ENCODE results near the gene CA10.

The CA10 gene

GRCh38 chr17:51794466-51794865 lies 364.0 kb downstream of the CA10 start:
- Histone ChIP-seq H3K27ac (ENCODE audit: low read length) (no peak overlapping the region), H3K4me1 (ENCODE audit: insufficient read depth, low read length) (no peaks in the 10 kb centered on the region), H3K4me3 (ENCODE audit: low read length) (no peak overlapping the region), H3K9ac (ENCODE audit: low read depth, low read length) (no peak overlapping the region), H3K36me3 (ENCODE audit: insufficient read depth, low read depth, low read length) (no peaks in the 10 kb centered on the region), H3K9me3 (ENCODE audit: insufficient read depth, low read depth, low read length) (no peaks in the 10 kb centered on the region), H3K27me3 (ENCODE audit: insufficient read depth, low read length) (no peaks in the 10 kb centered on the region)

DNA sequence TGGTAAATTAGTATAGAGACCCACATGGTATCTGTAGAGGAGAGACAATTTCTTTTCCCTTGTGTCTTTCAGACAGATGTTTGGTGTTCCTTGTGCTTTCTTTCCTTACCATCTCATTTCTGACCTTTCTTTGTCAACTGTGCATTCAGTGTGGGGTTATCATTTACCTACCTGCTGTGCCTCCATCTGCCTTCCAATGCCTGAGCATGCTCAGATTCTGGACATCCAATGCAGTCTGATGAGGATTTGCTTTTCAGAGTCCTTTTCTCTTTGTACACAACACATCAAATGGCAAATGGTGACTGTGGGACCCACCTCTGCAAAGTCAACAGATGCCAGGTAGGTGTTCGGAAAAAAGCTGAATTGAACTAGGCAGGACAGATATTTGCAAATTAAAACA lies 364.8 kb downstream of the CA10 start:
- Histone ChIP-seq H3K9me3 (ENCODE audit: insufficient read depth, low read depth, low read length) (no peaks in the 10 kb centered on the region), H3K4me3 (ENCODE audit: low read length) (no peak overlapping the region), H3K9ac (ENCODE audit: low read depth, low read length) (no peak overlapping the region), H3K27ac (ENCODE audit: low read length) (no peak overlapping the region), H3K36me3 (ENCODE audit: insufficient read depth, low read depth, low read length) (no peaks in the 10 kb centered on the region), H3K4me1 (ENCODE audit: insufficient read depth, low read length) (no peaks in the 10 kb centered on the region), H3K27me3 (ENCODE audit: insufficient read depth, low read length) (no peaks in the 10 kb centered on the region)

DNA sequence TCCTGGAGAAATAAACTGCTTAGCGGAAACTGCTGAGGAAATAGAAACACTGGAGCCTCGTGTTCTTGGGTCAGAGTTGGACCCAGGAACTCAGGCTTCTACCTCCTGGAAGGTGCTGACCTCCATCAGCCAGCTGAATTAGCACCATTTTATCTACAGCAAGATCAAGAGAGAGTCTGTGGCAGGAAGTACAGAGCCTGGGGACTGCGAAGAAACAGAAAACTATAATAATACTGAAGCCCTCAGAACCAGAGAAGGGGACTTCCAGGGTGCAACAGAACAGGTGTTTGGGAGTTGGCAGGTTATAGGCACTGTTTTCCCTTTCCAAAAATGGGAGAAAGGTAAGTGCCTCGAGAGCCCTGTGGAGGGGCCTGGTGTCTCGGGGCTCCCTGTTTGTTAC lies 379.7 kb downstream of the CA10 start:
- Histone ChIP-seq H3K9ac (ENCODE audit: low read depth, low read length) (no peak overlapping the region), H3K36me3 (ENCODE audit: insufficient read depth, low read depth, low read length) (no peaks in the 10 kb centered on the region), H3K9me3 (ENCODE audit: insufficient read depth, low read depth, low read length) (no peaks in the 10 kb centered on the region), H3K27me3 (ENCODE audit: insufficient read depth, low read length) (no peaks in the 10 kb centered on the region), H3K4me1 (ENCODE audit: insufficient read depth, low read length) (no peaks in the 10 kb centered on the region), H3K4me3 (ENCODE audit: low read length) (no peak overlapping the region), H3K27ac (ENCODE audit: low read length) (no peak overlapping the region)

- no peaks in the 10 kb centered on the region for H3K9me3 ChIP-seq (ENCODE audit: insufficient read depth, low read depth, low read length)
- no peak overlapping the region for H3K4me3 ChIP-seq (ENCODE audit: low read length)
- no peaks in the 10 kb centered on the region for H3K36me3 ChIP-seq (ENCODE audit: insufficient read depth, low read depth, low read length)
- H3K27me3 ChIP-seq (ENCODE audit: insufficient read depth, low read length), result no peaks in the 10 kb centered on the region
- no peak overlapping the region for H3K27ac ChIP-seq (ENCODE audit: low read length)
- H3K9ac ChIP-seq (ENCODE audit: low read depth, low read length), result no peak overlapping the region
- no peaks in the 10 kb centered on the region for H3K4me1 ChIP-seq (ENCODE audit: insufficient read depth, low read length)
Observed at GRCh38 chr17:51770027-51770759, 388.3 kb downstream of the CA10 start.

DNA sequence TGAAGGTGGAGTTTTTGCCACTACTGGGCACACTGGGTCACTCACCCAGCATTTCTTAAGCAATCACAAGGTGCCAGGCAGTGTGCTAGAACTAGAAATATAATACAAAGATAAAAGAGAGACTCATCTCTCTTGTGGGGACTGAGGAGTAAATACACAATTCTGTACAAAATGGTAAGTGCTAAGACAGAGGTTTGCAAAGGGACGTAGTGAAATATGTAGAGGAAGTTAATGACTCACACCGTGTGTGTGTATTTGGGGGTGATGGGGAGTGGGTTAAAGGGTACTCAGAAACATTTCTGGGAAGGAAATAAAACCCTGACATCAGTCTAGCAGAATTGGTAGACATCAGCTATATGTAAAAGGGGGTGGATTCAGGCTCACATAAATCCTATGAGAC lies 389.3 kb downstream of the CA10 start:
- Histone ChIP-seq H3K27ac (ENCODE audit: low read length) (no peak overlapping the region), H3K4me3 (ENCODE audit: low read length) (no peak overlapping the region), H3K9me3 (ENCODE audit: insufficient read depth, low read depth, low read length) (no peaks in the 10 kb centered on the region), H3K36me3 (ENCODE audit: insufficient read depth, low read depth, low read length) (no peaks in the 10 kb centered on the region), H3K9ac (ENCODE audit: low read depth, low read length) (no peak overlapping the region), H3K4me1 (ENCODE audit: insufficient read depth, low read length) (no peaks in the 10 kb centered on the region), H3K27me3 (ENCODE audit: insufficient read depth, low read length) (no peaks in the 10 kb centered on the region)

DNA sequence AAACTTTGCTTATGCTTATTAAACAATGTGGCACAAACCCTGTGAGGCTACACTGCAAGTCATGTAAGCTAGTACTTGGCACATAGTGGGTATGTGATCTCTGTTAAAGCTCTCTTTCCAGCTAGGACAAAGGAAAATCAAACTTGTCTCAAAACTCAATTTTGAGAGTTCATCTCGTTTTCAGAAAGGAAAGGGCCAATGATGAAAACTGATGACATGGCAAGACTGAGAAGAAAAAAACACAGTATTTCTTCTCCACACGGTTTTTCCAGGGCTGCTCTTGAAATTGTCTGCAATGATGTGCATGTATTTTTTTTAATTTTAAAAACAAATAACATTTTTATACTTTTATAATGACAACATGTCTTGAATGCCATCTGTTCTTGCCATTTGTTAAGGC lies 389.8 kb downstream of the CA10 start:
- Histone ChIP-seq H3K36me3 (ENCODE audit: insufficient read depth, low read depth, low read length) (no peaks in the 10 kb centered on the region), H3K27ac (ENCODE audit: low read length) (no peak overlapping the region), H3K27me3 (ENCODE audit: insufficient read depth, low read length) (no peaks in the 10 kb centered on the region), H3K4me1 (ENCODE audit: insufficient read depth, low read length) (no peaks in the 10 kb centered on the region), H3K9me3 (ENCODE audit: insufficient read depth, low read depth, low read length) (no peaks in the 10 kb centered on the region), H3K9ac (ENCODE audit: low read depth, low read length) (no peak overlapping the region), H3K4me3 (ENCODE audit: low read length) (no peak overlapping the region)

DNA sequence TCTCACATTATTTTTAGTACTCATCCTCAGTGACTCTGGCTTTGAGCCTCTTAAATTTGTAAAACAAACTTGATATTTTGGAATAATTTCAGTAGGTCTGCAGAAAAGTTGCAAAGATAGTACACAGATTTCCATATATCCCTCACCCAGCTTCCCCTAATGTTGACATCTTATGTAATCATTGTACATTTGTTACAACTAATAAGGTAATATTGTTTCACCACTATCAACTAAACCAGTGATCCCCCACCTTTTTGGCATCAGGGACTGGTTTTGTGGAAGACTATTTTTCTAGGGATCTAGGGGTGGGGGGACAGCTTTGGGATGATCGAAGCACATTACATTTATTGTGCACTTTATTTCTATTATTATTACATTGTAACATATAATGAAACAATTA lies 391.2 kb downstream of the CA10 start:
- Histone ChIP-seq H3K4me3 (ENCODE audit: low read length) (no peak overlapping the region), H3K4me1 (ENCODE audit: insufficient read depth, low read length) (no peaks in the 10 kb centered on the region), H3K27me3 (ENCODE audit: insufficient read depth, low read length) (no peaks in the 10 kb centered on the region), H3K27ac (ENCODE audit: low read length) (no peak overlapping the region), H3K36me3 (ENCODE audit: insufficient read depth, low read depth, low read length) (no peaks in the 10 kb centered on the region), H3K9me3 (ENCODE audit: insufficient read depth, low read depth, low read length) (no peaks in the 10 kb centered on the region), H3K9ac (ENCODE audit: low read depth, low read length) (no peak overlapping the region)

DNA sequence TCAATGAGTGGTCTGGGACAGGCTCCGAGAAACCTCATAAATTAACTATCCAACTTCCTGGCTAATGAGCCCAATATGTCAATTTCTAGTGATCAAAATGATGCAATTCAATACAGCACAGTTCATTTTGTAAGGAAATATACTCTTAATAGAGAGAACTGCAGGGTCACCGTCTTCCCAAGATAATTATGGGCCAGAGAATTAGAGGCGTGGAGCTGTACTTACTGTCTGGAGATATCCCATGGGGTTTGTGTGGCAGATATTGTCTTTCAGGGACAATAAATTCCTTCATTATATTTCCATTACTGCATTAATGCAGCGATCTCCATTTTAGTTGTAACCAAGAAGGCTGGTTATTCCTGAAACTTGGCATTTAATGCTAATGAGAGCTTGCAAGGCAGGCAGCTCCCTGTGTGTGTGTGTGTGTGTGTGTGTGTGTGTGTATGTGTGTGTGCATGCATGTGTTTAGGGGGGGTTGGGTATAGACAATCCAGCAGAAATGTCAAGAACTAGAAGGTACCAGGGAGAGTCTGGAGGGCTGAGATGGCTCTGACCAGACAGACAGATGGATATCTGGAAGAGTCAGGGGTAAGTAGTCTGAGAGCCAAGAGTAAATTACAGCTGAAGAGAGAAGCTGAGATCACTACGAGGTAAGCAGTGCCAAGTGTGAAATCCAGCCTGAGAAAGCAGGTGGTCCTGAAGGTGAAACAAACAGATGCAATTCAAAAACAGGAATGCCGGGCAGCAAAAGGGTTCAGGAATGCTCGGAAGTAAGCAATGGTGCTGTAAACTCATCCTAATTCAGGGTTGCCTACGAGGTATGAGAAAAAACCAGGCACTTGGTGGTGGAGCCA lies 393.0 kb downstream of the CA10 start:
- no peak overlapping the region for H3K9ac ChIP-seq (ENCODE audit: low read depth, low read length)
- no peaks in the 10 kb centered on the region for H3K4me1 ChIP-seq (ENCODE audit: insufficient read depth, low read length)
- H3K9me3 ChIP-seq (ENCODE audit: insufficient read depth, low read depth, low read length), result no peaks in the 10 kb centered on the region
- H3K36me3 ChIP-seq (ENCODE audit: insufficient read depth, low read depth, low read length), result no peaks in the 10 kb centered on the region
- H3K4me3 ChIP-seq (ENCODE audit: low read length), result no peak overlapping the region
- H3K27ac ChIP-seq (ENCODE audit: low read length), result no peak overlapping the region
- H3K27me3 ChIP-seq (ENCODE audit: insufficient read depth, low read length), result no peaks in the 10 kb centered on the region

DNA sequence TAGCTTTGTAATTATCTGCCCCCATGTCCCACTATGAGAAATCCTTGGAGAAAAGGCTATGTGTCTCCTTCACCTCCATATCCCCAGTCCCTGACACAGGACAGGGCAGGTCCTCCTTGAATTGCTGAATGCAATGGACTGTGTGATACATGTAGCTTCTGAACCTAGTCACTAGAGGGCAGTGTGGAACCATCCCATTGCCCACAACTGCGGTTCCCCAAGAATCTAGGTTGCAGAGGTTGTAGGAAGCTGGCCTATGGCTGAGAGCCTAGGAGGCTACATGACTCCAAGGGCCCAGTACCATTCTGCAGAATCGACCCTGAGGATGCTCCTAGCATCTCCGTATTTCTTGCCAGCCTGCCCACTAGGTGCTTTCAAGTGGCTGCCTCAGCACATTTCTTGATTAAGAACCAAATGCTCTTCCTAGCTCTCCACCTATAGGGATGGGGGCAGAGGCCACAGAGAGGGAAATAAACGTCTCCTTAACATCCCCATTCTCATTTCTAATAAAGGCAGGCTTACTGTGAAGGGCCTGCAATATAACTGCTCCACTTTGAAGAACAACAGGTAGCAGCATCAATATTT lies 394.0 kb downstream of the CA10 start:
- no peak overlapping the region for H3K4me3 ChIP-seq (ENCODE audit: low read length)
- no peaks in the 10 kb centered on the region for H3K27me3 ChIP-seq (ENCODE audit: insufficient read depth, low read length)
- no peaks in the 10 kb centered on the region for H3K9me3 ChIP-seq (ENCODE audit: insufficient read depth, low read depth, low read length)
- no peaks in the 10 kb centered on the region for H3K4me1 ChIP-seq (ENCODE audit: insufficient read depth, low read length)
- H3K9ac ChIP-seq (ENCODE audit: low read depth, low read length), result no peak overlapping the region
- H3K36me3 ChIP-seq (ENCODE audit: insufficient read depth, low read depth, low read length), result no peaks in the 10 kb centered on the region
- no peak overlapping the region for H3K27ac ChIP-seq (ENCODE audit: low read length)

- no peaks in the 10 kb centered on the region for H3K9me3 ChIP-seq (ENCODE audit: insufficient read depth, low read depth, low read length)
- H3K27me3 ChIP-seq (ENCODE audit: insufficient read depth, low read length), result no peaks in the 10 kb centered on the region
- H3K27ac ChIP-seq (ENCODE audit: low read length), result no peak overlapping the region
- H3K4me3 ChIP-seq (ENCODE audit: low read length), result no peak overlapping the region
- no peaks in the 10 kb centered on the region for H3K4me1 ChIP-seq (ENCODE audit: insufficient read depth, low read length)
- H3K36me3 ChIP-seq (ENCODE audit: insufficient read depth, low read depth, low read length), result no peaks in the 10 kb centered on the region
- H3K9ac ChIP-seq (ENCODE audit: low read depth, low read length), result no peak overlapping the region
Observed at GRCh38 chr17:51763058-51763457, 395.5 kb downstream of the CA10 start.

DNA sequence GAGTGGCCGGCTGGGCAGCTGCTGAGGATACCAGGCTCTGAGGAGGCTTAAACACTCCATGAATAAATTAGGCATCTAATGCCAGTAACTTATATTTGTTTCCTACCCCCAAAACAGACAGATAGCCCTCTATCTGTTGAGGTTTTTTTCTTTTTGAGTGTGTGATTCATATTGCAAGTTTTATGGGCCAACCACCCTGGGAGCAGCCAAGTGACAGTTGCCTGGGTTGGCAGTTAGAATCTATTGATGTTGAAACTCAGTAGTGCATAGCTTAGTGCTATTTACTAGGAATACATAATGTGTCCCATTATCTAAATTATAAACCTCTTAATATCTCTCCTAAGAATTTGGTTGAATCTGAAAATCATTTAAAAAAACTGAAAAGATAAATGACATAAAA lies 397.4 kb downstream of the CA10 start:
- H3K4me3 ChIP-seq (ENCODE audit: low read length), result no peak overlapping the region
- no peaks in the 10 kb centered on the region for H3K9me3 ChIP-seq (ENCODE audit: insufficient read depth, low read depth, low read length)
- no peak overlapping the region for H3K27ac ChIP-seq (ENCODE audit: low read length)

DNA sequence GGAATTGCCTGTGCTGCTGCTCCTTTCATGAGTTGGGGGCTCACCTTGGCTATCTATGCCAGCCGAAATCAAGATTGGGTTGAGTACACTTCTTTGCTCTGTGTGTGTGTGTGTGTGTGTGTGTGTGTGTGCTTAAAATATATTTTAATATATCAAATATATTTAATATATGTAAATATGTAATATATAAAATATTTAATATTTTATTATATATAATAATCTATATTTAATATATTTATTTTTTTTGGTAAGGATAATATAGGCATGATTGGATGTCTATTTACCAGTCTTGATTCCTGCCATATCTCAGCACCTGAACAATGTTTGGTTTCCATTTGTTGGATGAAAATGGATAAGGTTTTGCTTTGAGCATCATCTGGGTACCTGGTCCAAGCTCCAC lies 399.3 kb downstream of the CA10 start:
- H3K9ac ChIP-seq (ENCODE audit: low read depth, low read length), result no peak overlapping the region
- H3K9me3 ChIP-seq (ENCODE audit: insufficient read depth, low read depth, low read length), result no peaks in the 10 kb centered on the region
- no peaks in the 10 kb centered on the region for H3K4me1 ChIP-seq (ENCODE audit: insufficient read depth, low read length)
- H3K4me3 ChIP-seq (ENCODE audit: low read length), result no peak overlapping the region
- no peaks in the 10 kb centered on the region for H3K27me3 ChIP-seq (ENCODE audit: insufficient read depth, low read length)
- H3K27ac ChIP-seq (ENCODE audit: low read length), result no peak overlapping the region
- no peaks in the 10 kb centered on the region for H3K36me3 ChIP-seq (ENCODE audit: insufficient read depth, low read depth, low read length)

More for the DNA sequence above, 397.4 kb downstream of the CA10 start:
- H3K27me3 ChIP-seq (ENCODE audit: insufficient read depth, low read length), result no peaks in the 10 kb centered on the region
- no peak overlapping the region for H3K9ac ChIP-seq (ENCODE audit: low read depth, low read length)
- no peaks in the 10 kb centered on the region for H3K36me3 ChIP-seq (ENCODE audit: insufficient read depth, low read depth, low read length)
- no peaks in the 10 kb centered on the region for H3K4me1 ChIP-seq (ENCODE audit: insufficient read depth, low read length)
